Duodenal mucosa (tissue), 2 donors: Measurements from ENCODE around the gene BICDL2.

Source experiments
- H3K27ac ChIP-seq: one replicate; pipeline ENCODE4 v1.7.0; 2013; ENCODE audit warnings: low read depth, low read length
- H3K27me3 ChIP-seq, 2 donors: one replicate each; pipeline ENCODE4 v1.7.0; 2013; ENCODE audit warnings: low read length in 2 of 2, control low read depth in 1 of 2; ENCODE audit not compliant: insufficient read depth in 2 of 2, control insufficient read depth in 1 of 2
- H3K36me3 ChIP-seq, 2 donors: one replicate each; pipeline ENCODE4 v1.7.0; 2013; ENCODE audit warnings: low read length in 2 of 2, control low read depth in 1 of 2; ENCODE audit not compliant: insufficient read depth in 2 of 2, control insufficient read depth in 1 of 2
- H3K4me1 ChIP-seq, 2 donors: one replicate each; pipeline ENCODE4 v1.7.0; 2013; ENCODE audit warnings: low read length in 2 of 2, control low read depth in 1 of 2; ENCODE audit not compliant: insufficient read depth in 2 of 2, control insufficient read depth in 1 of 2
- H3K4me3 ChIP-seq, 2 donors: one replicate each; pipeline ENCODE4 v1.7.0; 2013; ENCODE audit warnings: low read length in 2 of 2, low read depth in 1 of 2
- H3K9ac ChIP-seq, 2 donors: one replicate each; pipeline ENCODE4 v1.7.0; 2013; ENCODE audit warnings: low read length in 2 of 2, low read depth in 1 of 2
- H3K9me3 ChIP-seq, 2 donors: one replicate each; pipeline ENCODE4 v1.7.0; 2013; ENCODE audit warnings: low read length in 2 of 2, control low read depth in 1 of 2; ENCODE audit not compliant: control insufficient read depth in 1 of 2

Gene BICDL2

GRCh38 chr16:3032624-3033023, 4.1 kb downstream of the BICDL2 start:
- Histone ChIP-seq H3K9ac (no peak overlapping the region), H3K36me3 (no peaks in the 10 kb centered on the region), H3K27ac (no peak overlapping the region), H3K27me3 (peaks cover 25 to 34% of the 10 kb centered on the region in 2 donors), H3K4me1 (peaks cover 20 to 26% of the 10 kb centered on the region in 2 donors), H3K9me3 (no peaks in the 10 kb centered on the region), H3K4me3 (no peak overlapping the region)

GRCh38 chr16:3030222-3031212, 6.2 kb downstream of the BICDL2 start:
- Histone ChIP-seq H3K4me3 (no peak overlapping the region), H3K9ac (no peak overlapping the region), H3K9me3 (no peaks in the 10 kb centered on the region), H3K27ac (no peak overlapping the region), H3K4me1 (peaks cover 21 to 26% of the 10 kb centered on the region in 2 donors), H3K36me3 (peaks cover 13 to 19% of the 10 kb centered on the region in 2 donors), H3K27me3 (peaks cover 22 to 26% of the 10 kb centered on the region in 2 donors)

GRCh38 chr16:3029491-3030221, 7.1 kb downstream of the BICDL2 start:
- H3K9ac ChIP-seq = no peak overlapping the region
- peaks cover 13 to 20% of the 10 kb centered on the region in 2 donors for H3K36me3 ChIP-seq
- H3K4me1 ChIP-seq = peaks cover 21 to 26% of the 10 kb centered on the region in 2 donors
- peaks cover 20 to 25% of the 10 kb centered on the region in 2 donors for H3K27me3 ChIP-seq
- no peak overlapping the region for H3K4me3 ChIP-seq
- no peak overlapping the region for H3K27ac ChIP-seq
- no peaks in the 10 kb centered on the region for H3K9me3 ChIP-seq

- no peak overlapping the region for H3K9ac ChIP-seq
- H3K27me3 ChIP-seq = peaks cover 17 to 25% of the 10 kb centered on the region in 2 donors
- H3K36me3 ChIP-seq = peaks cover 13 to 20% of the 10 kb centered on the region in 2 donors
- H3K27ac ChIP-seq = no peak overlapping the region
- no peak overlapping the region for H3K4me3 ChIP-seq
- no peaks in the 10 kb centered on the region for H3K9me3 ChIP-seq
- H3K4me1 ChIP-seq = peaks cover 21 to 26% of the 10 kb centered on the region in 2 donors
Observed at GRCh38 chr16:3028716-3029319, 7.9 kb downstream of the BICDL2 start.

- Histone ChIP-seq H3K4me1 (peaks cover 25 to 32% of the 10 kb centered on the region in 2 donors), H3K9ac (no peak overlapping the region), H3K27ac (no peak overlapping the region), H3K36me3 (peaks cover 13 to 20% of the 10 kb centered on the region in 2 donors), H3K27me3 (peaks cover 17 to 25% of the 10 kb centered on the region in 2 donors), H3K4me3 (no peak overlapping the region), H3K9me3 (no peaks in the 10 kb centered on the region)
Observed at GRCh38 chr16:3027983-3028715, 8.6 kb downstream of the BICDL2 start.

GRCh38 chr16:3027489-3027795, 9.3 kb downstream of the BICDL2 start:
- Histone ChIP-seq H3K27ac (no peak overlapping the region), H3K27me3 (peaks cover 17 to 21% of the 10 kb centered on the region in 2 donors), H3K4me3 (no peak overlapping the region), H3K4me1 (peaks cover 28 to 36% of the 10 kb centered on the region in 2 donors), H3K9ac (no peak overlapping the region), H3K9me3 (no peaks in the 10 kb centered on the region), H3K36me3 (peaks cover 13 to 20% of the 10 kb centered on the region in 2 donors)

- H3K4me1 ChIP-seq = peaks cover 28 to 37% of the 10 kb centered on the region in 2 donors
- peaks cover 13 to 20% of the 10 kb centered on the region in 2 donors for H3K36me3 ChIP-seq
- H3K4me3 ChIP-seq = no peak overlapping the region
- no peaks in the 10 kb centered on the region for H3K9me3 ChIP-seq
- no peak overlapping the region for H3K27ac ChIP-seq
- H3K9ac ChIP-seq = no peak overlapping the region
- H3K27me3 ChIP-seq = peaks cover 17 to 19% of the 10 kb centered on the region in 2 donors
Observed at GRCh38 chr16:3026609-3027488, 9.9 kb downstream of the BICDL2 start.

- H3K4me3 ChIP-seq = no peak overlapping the region
- H3K27ac ChIP-seq = no peak overlapping the region
- H3K27me3 ChIP-seq = peaks cover 17 to 19% of the 10 kb centered on the region in 2 donors
- no peaks in the 10 kb centered on the region for H3K9me3 ChIP-seq
- no peak overlapping the region for H3K9ac ChIP-seq
- peaks cover 13 to 20% of the 10 kb centered on the region in 2 donors for H3K36me3 ChIP-seq
- peaks cover 33 to 39% of the 10 kb centered on the region in 2 donors for H3K4me1 ChIP-seq
Observed at GRCh38 chr16:3026003-3026378, 10.8 kb downstream of the BICDL2 start.
